ENCODE measurements around the gene AK8.

GRCh38 chr9:132824151-132824550, 53.9 kb downstream of the AK8 start:
- TF ChIP-seq FOXM1 (IDR thresholded peaks at IDR 0.05; ENCODE audit: low read depth) (no peak), TAF1 (IDR thresholded peaks at IDR 0.05; ENCODE audit: borderline replicate concordance, low read depth, low read length) (no peak), CTCF (IDR thresholded peaks at IDR 0.05) (no peak), MAX (IDR thresholded peaks at IDR 0.05; ENCODE audit: low read depth) (no peak), CHD2 (IDR thresholded peaks at IDR 0.05; ENCODE audit: low read length, partially characterized antibody) (no peak), REST (IDR thresholded peaks at IDR 0.05; ENCODE audit: low read depth, low read length) (no peak), RXRA (IDR thresholded peaks at IDR 0.05; ENCODE audit: borderline replicate concordance, low read depth) (no peak), EP300 (IDR thresholded peaks at IDR 0.05; ENCODE audit: borderline replicate concordance in 1 of 2, low read depth in 1 of 2, low read length in 1 of 2) (no peak), MXI1 (IDR thresholded peaks at IDR 0.05; ENCODE audit: low read depth, low read length) (no peak)
